C1 segment of cervical spinal cord (tissue), 14 donors: ENCODE data around the gene HEG1.
A peak's percentile ranks its signal among the peaks of the same experiment; 100 is the strongest.
"Not testable (repeated sequence)": the region's sequence is repeated elsewhere in the genome, so short reads cannot be mapped to it uniquely, and the experiment has no call there.

Experiments
- DNase-seq, 14 donors: peaks; one replicate each; lab custom pipeline; 2025; lab: John Stamatoyannopoulos, UW

The HEG1 gene

GRCh38 chr3:124986192-124987143 lies 69.3 kb downstream of the HEG1 start:
- peak in 1 of 14 donors; percentile 44 for DNase-seq

GRCh38 chr3:124985349-124985748 lies 70.4 kb downstream of the HEG1 start:
- DNase-seq = no peak

GRCh38 chr3:124984754-124985153 lies 71.0 kb downstream of the HEG1 start:
- DNase-seq = no peak

GRCh38 chr3:124982855-124983254 lies 72.9 kb downstream of the HEG1 start:
- DNase-seq = no peak

- no peak for DNase-seq
These were observed 74.3 kb downstream of the HEG1 start for GRCh38 chr3:124981472-124981871.

- DNase-seq = no peak
These were observed 77.2 kb downstream of the HEG1 start for GRCh38 chr3:124978627-124979026.

GRCh38 chr3:124976383-124976782 lies 79.4 kb downstream of the HEG1 start:
- DNase-seq = no peak

- DNase-seq = no peak
These were observed 81.1 kb downstream of the HEG1 start for GRCh38 chr3:124974691-124975090.

GRCh38 chr3:124973290-124973689 lies 82.5 kb downstream of the HEG1 start:
- DNase-seq = no peak

GRCh38 chr3:124972457-124972856 lies 83.3 kb downstream of the HEG1 start:
- no peak for DNase-seq

- DNase-seq = no peak
These were observed 85.7 kb downstream of the HEG1 start for GRCh38 chr3:124969963-124970722.

- no peak for DNase-seq
These were observed 86.6 kb downstream of the HEG1 start for GRCh38 chr3:124969190-124969589.

GRCh38 chr3:124967964-124968363 lies 87.8 kb downstream of the HEG1 start:
- no peak for DNase-seq

- DNase-seq = no peak
These were observed 89.0 kb downstream of the HEG1 start for GRCh38 chr3:124966521-124967445.

- no peak for DNase-seq
These were observed 90.4 kb downstream of the HEG1 start for GRCh38 chr3:124965413-124965812.

- DNase-seq = no peak
These were observed 91.4 kb downstream of the HEG1 start for GRCh38 chr3:124964387-124964786.

- DNase-seq = no peak
These were observed 92.0 kb downstream of the HEG1 start for GRCh38 chr3:124963755-124964154.

- no peak for DNase-seq
These were observed 93.3 kb downstream of the HEG1 start for GRCh38 chr3:124962403-124962940.

GRCh38 chr3:124960698-124961097 lies 95.1 kb downstream of the HEG1 start:
- no peak for DNase-seq

GRCh38 chr3:124960105-124960504 lies 95.7 kb downstream of the HEG1 start:
- DNase-seq = no peak

- not testable (repeated sequence) for DNase-seq
These were observed 97.8 kb downstream of the HEG1 start for GRCh38 chr3:124957951-124958350.
